ENCODE measurements around the gene STK17A. TPM values are rescaled to one million over a fixed set of nuclear protein-coding genes. Genes with fewer than 3 reads are reported as not detected.
"Not testable (repeated sequence)": the region's sequence is repeated elsewhere in the genome, so short reads cannot be mapped to it uniquely, and the experiment has no call there.

Gene STK17A
- total RNA-seq, 3 donors from 2014 or later, result 17.9 to 30.0 (median 19.5) TPM

GRCh38 chr7:43668035-43668434, 85.1 kb downstream of the STK17A start:
- Histone ChIP-seq H3K36me3 (ENCODE audit: low read depth) (no peaks in the 10 kb centered on the region), H3K4me3 (no peak overlapping the region), H3K9me3 (peaks cover 7% of the 10 kb centered on the region), H3K4me1 (ENCODE audit: low read depth) (no peaks in the 10 kb centered on the region)
- DNase-seq (no peak), ATAC-seq (no peak)
- intact Hi-C loops (cut with DNase I, micrococcal nuclease), result no loop called here
- no peak for TF ChIP-seq CTCF (IDR thresholded peaks at IDR 0.05)

GRCh38 chr7:43669286-43670081, 86.6 kb downstream of the STK17A start:
- TF ChIP-seq CTCF (IDR thresholded peaks at IDR 0.05), result no peak
- peaks cover 3% of the 10 kb centered on the region for H3K4me1 ChIP-seq (ENCODE audit: low read depth)
- peak in 2 of 3 donors; percentile 18 to 60 for DNase-seq
- peak; percentile 27 for ATAC-seq
- no peaks in the 10 kb centered on the region for H3K36me3 ChIP-seq (ENCODE audit: low read depth)
- peaks cover 7% of the 10 kb centered on the region for H3K9me3 ChIP-seq
- intact Hi-C loops (cut with DNase I, micrococcal nuclease), result no loop called here
- H3K4me3 ChIP-seq, result no peak overlapping the region

GRCh38 chr7:43671521-43671920, 88.6 kb downstream of the STK17A start:
- no peak for TF ChIP-seq CTCF (IDR thresholded peaks at IDR 0.05)
- Histone ChIP-seq H3K4me3 (no peak overlapping the region), H3K9me3 (peaks cover 7% of the 10 kb centered on the region), H3K36me3 (ENCODE audit: low read depth) (no peaks in the 10 kb centered on the region), H3K4me1 (ENCODE audit: low read depth) (peaks cover 6% of the 10 kb centered on the region)
- DNase-seq, result no peak
- no peak for ATAC-seq
- intact Hi-C loops (cut with DNase I, micrococcal nuclease), result no loop called here

- ATAC-seq; H3K4me3 ChIP-seq; H3K36me3 ChIP-seq (ENCODE audit: low read depth); H3K4me1 ChIP-seq (ENCODE audit: low read depth); H3K9me3 ChIP-seq; intact Hi-C loops (cut with DNase I, micrococcal nuclease); DNase-seq: not testable (repeated sequence)
These were observed 90.5 kb downstream of the STK17A start for GRCh38 chr7:43673243-43673976.

- Histone ChIP-seq H3K4me3 (no peak overlapping the region), H3K4me1 (ENCODE audit: low read depth) (peaks cover 6% of the 10 kb centered on the region), H3K36me3 (ENCODE audit: low read depth) (no peaks in the 10 kb centered on the region), H3K9me3 (peaks cover 7% of the 10 kb centered on the region)
- intact Hi-C loops (cut with DNase I, micrococcal nuclease), result no loop called here
- DNase-seq, result no peak
- TF ChIP-seq CTCF (IDR thresholded peaks at IDR 0.05), result no peak
- peak; percentile 96 for ATAC-seq
These were observed 91.9 kb downstream of the STK17A start for GRCh38 chr7:43674559-43675436.

Other genes with a start within 250 kb of the STK17A start
- gene COA1, start 146.4 kb downstream of the STK17A start, total RNA-seq, result 10 to 100 TPM; 35.1 to 42.1 (median 38.8) TPM
- gene BLVRA, start 175.6 kb downstream of the STK17A start, total RNA-seq, result 10 to 100 TPM in 2 of 3 donors, 1 to 10 TPM in 1; 8.1 to 55.4 (median 12.9) TPM

Data from mucosa of descending colon (tissue), 3 donors.